Astrocyte (in vitro differentiated cells and primary cell): ENCODE measurements around the gene TARS2. TPM values are rescaled to one million over a fixed set of nuclear protein-coding genes. Genes with fewer than 3 reads are reported as not detected.

Source experiments
- DNase-seq: peaks from one replicate; pipeline ENCODE4 v3.0.0-alpha.2; 2010; ENCODE audit warnings: low read depth
- FAIRE-seq: peaks from 2 replicates; lab custom pipeline; 2011; peaks lifted over from hg19 to GRCh38; lab: Jason Lieb, UNC
- H2AFZ ChIP-seq: 2 replicates; pipeline ENCODE4 v1.6.0; 2012; ENCODE audit warnings: low read depth, low read length, inconsistent platforms
- H3K27ac ChIP-seq: 2 replicates; pipeline ENCODE4 v1.5.1; 2011; ENCODE audit warnings: low read depth, low read length, inconsistent platforms
- H3K27me3 ChIP-seq: 2 replicates; pipeline ENCODE4 v1.6.0; 2011; ENCODE audit warnings: low read length, inconsistent platforms; ENCODE audit not compliant: insufficient read depth
- H3K36me3 ChIP-seq: 2 replicates; pipeline ENCODE4 v1.5.1; 2011; ENCODE audit warnings: low read length, inconsistent platforms; ENCODE audit not compliant: insufficient read depth
- H3K4me1 ChIP-seq: 2 replicates; pipeline ENCODE4 v1.5.1; 2011; ENCODE audit warnings: low read length, inconsistent platforms; ENCODE audit not compliant: insufficient read depth
- H3K4me2 ChIP-seq: 2 replicates; pipeline ENCODE4 v1.6.0; 2012; ENCODE audit warnings: low read length, inconsistent platforms
- H3K4me3 ChIP-seq: 2 replicates; pipeline ENCODE4 v1.5.1; 2011; ENCODE audit warnings: low read depth, mild to moderate bottlenecking, low read length, inconsistent platforms; ENCODE audit not compliant: insufficient read depth
- H3K79me2 ChIP-seq: 2 replicates; pipeline ENCODE4 v1.6.0; 2012; ENCODE audit warnings: mild to moderate bottlenecking, low read length, inconsistent platforms; ENCODE audit not compliant: insufficient read depth
- H3K9ac ChIP-seq: 2 replicates; pipeline ENCODE4 v1.6.0; 2012; ENCODE audit warnings: mild to moderate bottlenecking, low read length, inconsistent platforms
- H3K9me3 ChIP-seq: 2 replicates; pipeline ENCODE4 v1.5.1; 2012; ENCODE audit warnings: low read depth, mild to moderate bottlenecking, low read length, inconsistent platforms; ENCODE audit not compliant: insufficient read depth
- H4K20me1 ChIP-seq: 2 replicates; pipeline ENCODE4 v1.6.0; 2012; ENCODE audit warnings: low read length, inconsistent platforms; ENCODE audit not compliant: insufficient read depth
- H3K27ac Mint-ChIP-seq: one replicate; pipeline ENCODE4 v1.8.0; 2021; ENCODE audit warnings: mild to moderate bottlenecking, mixed read lengths; ENCODE audit not compliant: unreplicated experiment
- H3K27me3 Mint-ChIP-seq: one replicate; pipeline ENCODE4 v1.8.0; 2021; ENCODE audit warnings: low read depth, mixed read lengths; ENCODE audit not compliant: unreplicated experiment
- H3K36me3 Mint-ChIP-seq: one replicate; pipeline ENCODE4 v1.8.0; 2021; ENCODE audit warnings: low read depth, mixed read lengths; ENCODE audit not compliant: unreplicated experiment
- H3K4me1 Mint-ChIP-seq: one replicate; pipeline ENCODE4 v1.8.0; 2021; ENCODE audit warnings: low read depth, mixed read lengths; ENCODE audit not compliant: unreplicated experiment
- H3K4me3 Mint-ChIP-seq: one replicate; pipeline ENCODE4 v1.8.0; 2021; ENCODE audit warnings: mild to moderate bottlenecking, moderate library complexity, mixed read lengths; ENCODE audit not compliant: unreplicated experiment
- H3K9me3 Mint-ChIP-seq: one replicate; pipeline ENCODE4 v1.8.0; 2021; ENCODE audit warnings: mild to moderate bottlenecking, mixed read lengths; ENCODE audit not compliant: unreplicated experiment
- CTCF ChIP-seq: IDR thresholded peaks from 2 replicates; pipeline ENCODE4 v1.5.1; 2011; ENCODE audit warnings: low read depth, mild to moderate bottlenecking, inconsistent platforms, low read length, moderate library complexity; ENCODE audit not compliant: insufficient read depth
- EZH2 ChIP-seq: IDR thresholded peaks from 2 replicates; pipeline ENCODE4 v1.6.1; 2012; ENCODE audit warnings: mild to moderate bottlenecking, low read length, inconsistent platforms; ENCODE audit not compliant: insufficient read depth
- total RNA-seq: library from RNA; stranded (reverse); gene quantifications from 2 replicates; pipeline ENCODE4 v1.2.1, GENCODE V29; 2021

TARS2 gene
- total RNA-seq, 1 donor from 2014 or later = 15.5 TPM

DNA sequence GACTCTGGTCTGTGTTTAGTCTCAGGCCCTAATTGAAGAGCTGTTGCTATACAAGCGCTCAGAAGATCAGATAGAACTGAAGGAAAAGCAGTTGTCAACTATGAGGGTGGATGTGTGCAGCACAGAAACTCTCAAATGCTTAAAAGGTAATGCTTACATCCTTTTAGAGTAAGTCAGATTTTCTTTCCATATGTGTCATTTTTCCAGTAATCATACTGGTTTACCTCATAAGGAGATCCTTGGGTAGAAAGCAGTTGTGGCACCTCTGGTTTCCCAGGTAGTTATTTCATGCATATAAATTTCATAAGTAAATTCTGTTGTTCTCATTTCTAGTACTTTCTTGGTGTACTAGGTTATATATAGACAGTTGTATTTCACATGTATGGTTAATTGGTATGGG, 43.0 kb upstream of the TARS2 start:
- H3K27ac Mint-ChIP-seq = no peak overlapping the region
- DNase-seq (no peak), FAIRE-seq (peak; percentile 62)
- TF ChIP-seq EZH2 (no peak), CTCF (no peak)
- Histone ChIP-seq H2AFZ (no peak overlapping the region), H3K27me3 (no peaks in the 10 kb centered on the region), H3K4me3 (no peak overlapping the region), H3K27ac (no peak overlapping the region), H3K4me1 (no peaks in the 10 kb centered on the region), H3K9ac (no peak overlapping the region), H3K9me3 (no peaks in the 10 kb centered on the region), H3K79me2 (no peaks in the 10 kb centered on the region), H4K20me1 (peaks cover 3% of the 10 kb centered on the region), H3K36me3 (peaks cover 23% of the 10 kb centered on the region), H3K4me2 (no peak overlapping the region)
- peaks cover 16% of the 10 kb centered on the region for H3K36me3 Mint-ChIP-seq
- no peaks in the 10 kb centered on the region for H3K27me3 Mint-ChIP-seq
- no peak overlapping the region for H3K4me3 Mint-ChIP-seq
- no peaks in the 10 kb centered on the region for H3K4me1 Mint-ChIP-seq
- H3K9me3 Mint-ChIP-seq = no peaks in the 10 kb centered on the region

DNA sequence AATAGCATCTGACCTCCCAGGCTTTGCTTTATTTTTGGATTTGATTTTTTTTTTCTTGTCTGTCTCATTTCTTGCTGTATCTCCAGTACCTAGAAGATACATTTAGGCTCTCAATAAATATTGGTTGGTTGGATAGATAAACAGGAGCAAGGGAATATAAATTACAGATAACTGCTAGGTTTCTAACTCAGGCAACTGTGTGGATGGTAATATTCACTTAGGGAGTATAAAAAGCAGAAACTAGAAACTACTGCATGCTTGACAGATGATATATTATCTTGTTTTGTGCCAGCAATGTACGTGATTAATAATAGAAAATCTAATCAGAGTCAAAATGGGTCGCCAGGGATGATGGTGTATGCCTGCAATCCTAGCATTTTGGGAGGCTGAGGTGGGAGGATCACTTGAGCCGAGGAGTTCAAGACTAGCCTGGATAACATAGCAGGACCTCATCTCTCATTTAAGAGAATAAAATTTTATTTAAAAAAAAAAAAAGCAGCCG, 31.0 kb upstream of the TARS2 start:
- H3K27ac Mint-ChIP-seq = no peak overlapping the region
- TF ChIP-seq CTCF = no peak
- no peak for TF ChIP-seq EZH2
- FAIRE-seq = no peak

GRCh38 chr1:150464422-150464826, 22.8 kb upstream of the TARS2 start:
- FAIRE-seq (no peak), DNase-seq (peak; percentile 20)
- Histone ChIP-seq H2AFZ (no peak overlapping the region), H3K79me2 (no peaks in the 10 kb centered on the region), H4K20me1 (peaks cover 2% of the 10 kb centered on the region), H3K9me3 (no peaks in the 10 kb centered on the region), H3K27me3 (no peaks in the 10 kb centered on the region), H3K27ac (no peak overlapping the region), H3K4me2 (no peak overlapping the region), H3K4me3 (no peak overlapping the region), H3K4me1 (no peaks in the 10 kb centered on the region), H3K36me3 (peaks cover 3% of the 10 kb centered on the region), H3K9ac (no peak overlapping the region)
- no peaks in the 10 kb centered on the region for H3K9me3 Mint-ChIP-seq
- H3K4me1 Mint-ChIP-seq = no peaks in the 10 kb centered on the region
- no peak overlapping the region for H3K4me3 Mint-ChIP-seq
- H3K27me3 Mint-ChIP-seq = no peaks in the 10 kb centered on the region
- TF ChIP-seq EZH2 (no peak), CTCF (peak; percentile 78)
- no peak overlapping the region for H3K27ac Mint-ChIP-seq
- peaks cover 3% of the 10 kb centered on the region for H3K36me3 Mint-ChIP-seq

More for the DNA sequence above, 31.0 kb upstream of the TARS2 start:
- Histone ChIP-seq H3K9me3 (no peaks in the 10 kb centered on the region), H3K4me3 (no peak overlapping the region), H3K9ac (no peak overlapping the region), H3K36me3 (peaks cover 5% of the 10 kb centered on the region), H3K79me2 (no peaks in the 10 kb centered on the region), H2AFZ (no peak overlapping the region), H3K27ac (no peak overlapping the region), H3K4me2 (no peak overlapping the region), H3K4me1 (no peaks in the 10 kb centered on the region), H3K27me3 (no peaks in the 10 kb centered on the region), H4K20me1 (no peaks in the 10 kb centered on the region)
- H3K4me3 Mint-ChIP-seq = no peak overlapping the region
- H3K27me3 Mint-ChIP-seq = no peaks in the 10 kb centered on the region
- H3K36me3 Mint-ChIP-seq = peaks cover 14% of the 10 kb centered on the region
- H3K4me1 Mint-ChIP-seq = peaks cover 4% of the 10 kb centered on the region
- no peak for DNase-seq
- H3K9me3 Mint-ChIP-seq = no peaks in the 10 kb centered on the region
